Esophagus muscularis mucosa (tissue), 4 donors: ENCODE results near the gene AHCYL2. TPM values are rescaled to one million over a fixed set of nuclear protein-coding genes. Genes with fewer than 3 reads are reported as not detected.
"Not testable (repeated sequence)": the region's sequence is repeated elsewhere in the genome, so short reads cannot be mapped to it uniquely, and the experiment has no call there.

Experiments
- DNase-seq: peaks from one replicate; pipeline ENCODE4 v3.0.0-alpha.2; 2017; ENCODE audit errors: extremely low spot score
- H3K27ac ChIP-seq, 4 donors: fragments of 200-600 bp; sonication (generic); replicated peaks in 1 of 4; 1 replicate in 3 of 4; 2 replicates in 1 of 4; pipeline ENCODE4 v1.5.1; 2016 to 2019; ENCODE audit warnings: mild to moderate bottlenecking in 1 of 4
- H3K27me3 ChIP-seq, 4 donors: fragments of 200-600 bp; sonication (generic); one replicate each; pipeline versions ENCODE4 v1.5.1 to v1.6.0; 2016 to 2019
- H3K36me3 ChIP-seq, 4 donors: fragments of 200-600 bp; sonication (generic); one replicate each; pipeline ENCODE4 v1.5.1; 2016 to 2019
- H3K4me1 ChIP-seq, 4 donors: fragments of 200-600 bp; sonication (generic); one replicate each; pipeline ENCODE4 v1.5.1; 2016 to 2019
- H3K4me3 ChIP-seq, 4 donors: fragments of 200-600 bp; sonication (generic); 1 replicate in 2 of 4; 2 replicates in 2 of 4; pipeline ENCODE4 v1.5.1; 2016 to 2019; ENCODE audit warnings: mild to moderate bottlenecking in 4 of 4, moderate library complexity in 1 of 4
- H3K9me3 ChIP-seq, 4 donors: fragments of 200-600 bp; sonication (generic); 1 replicate in 3 of 4; 2 replicates in 1 of 4; pipeline ENCODE4 v1.5.1; 2016 to 2019
- CTCF ChIP-seq, 3 experiments: fragments of 200-600 bp in 2 of 3; fragments of 450-650 bp in 1 of 3; sonication (generic) in 2 of 3; IDR thresholded peaks; one replicate each; pipeline ENCODE4 v1.5.1; 2017 to 2019; ENCODE audit warnings: antibody characterized with exemption in 3 of 3, mild to moderate bottlenecking in 2 of 3, moderate library complexity in 1 of 3
- EP300 ChIP-seq: sonication (generic); formaldehyde crosslinking; IDR thresholded peaks from one replicate; pipeline ENCODE4 v1.6.1; 2017; ENCODE audit warnings: antibody characterized with exemption
- POLR2A ChIP-seq: fragments of 450-650 bp; IDR thresholded peaks from one replicate; pipeline ENCODE4 v1.6.1; 2017; ENCODE audit warnings: antibody characterized with exemption, moderate library complexity, mild to moderate bottlenecking, low read depth
- POLR2AphosphoS5 ChIP-seq, 2 donors: sonication (generic); formaldehyde crosslinking; IDR thresholded peaks; one replicate each; pipeline ENCODE4 v1.6.1; 2017; ENCODE audit warnings: antibody characterized with exemption in 2 of 2
- WGBS: methylation state at CpG from one replicate; pipeline ENCODE4 v1.1.5; 2018; 5-methylcytosine and 5-hydroxymethylcytosine counted together
- intact Hi-C: fragments of 100-400 bp; cut with DNase I; formaldehyde crosslinking; loops from one replicate; pipeline ENCODE4 v1.15.1; 2023
- total RNA-seq, 4 donors: library from RNA; depleted of rRNA; stranded (reverse); fragments of >200 nt; gene quantifications; one replicate each; pipeline versions ENCODE4 v1.1.0 to v1.2.1, GENCODE V29; 2016

AHCYL2 gene
- total RNA-seq, 4 donors from 2014 or later, result 9.7 to 14.2 (median 11.9) TPM

- 87% methylated on average over 5 of the region's 5 CpGs for WGBS
- Histone ChIP-seq H3K4me1 (peaks cover 11 to 18% (median 16%) of the 10 kb centered on the region in 4 donors), H3K27ac (no peak overlapping the region), H3K36me3 (no peaks in the 10 kb centered on the region), H3K4me3 (no peak overlapping the region), H3K9me3 (no peaks in the 10 kb centered on the region), H3K27me3 (no peaks in the 10 kb centered on the region)
- intact Hi-C loops, result no loop called here
- no peak for TF ChIP-seq EP300
- no peak for TF ChIP-seq POLR2AphosphoS5 (IDR thresholded peaks at IDR 0.05)
- TF ChIP-seq POLR2A, result no peak
- TF ChIP-seq CTCF (IDR thresholded peaks at IDR 0.05), result no peak
- DNase-seq, result no peak
Measured at GRCh38 chr7:129436335-129436923, 211.6 kb downstream of the AHCYL2 start.

GRCh38 chr7:129437190-129437589 is 212.4 kb downstream of the AHCYL2 start:
- WGBS, result 96% methylated on average over 5 of the region's 5 CpGs
- intact Hi-C loops, result no loop called here

GRCh38 chr7:129438281-129438838 is 213.5 kb downstream of the AHCYL2 start:
- Histone ChIP-seq H3K9me3 (no peaks in the 10 kb centered on the region), H3K36me3 (no peaks in the 10 kb centered on the region), H3K4me1 (peaks cover 12 to 21% (median 20%) of the 10 kb centered on the region in 4 donors), H3K27ac (no peak overlapping the region), H3K4me3 (no peak overlapping the region), H3K27me3 (no peaks in the 10 kb centered on the region)
- TF ChIP-seq POLR2A (no peak), POLR2AphosphoS5 (IDR thresholded peaks at IDR 0.05) (no peak), CTCF (IDR thresholded peaks at IDR 0.05) (no peak)
- no peak for DNase-seq
- 96% methylated on average over 6 of the region's 6 CpGs for WGBS
- intact Hi-C loops, result no loop called here

More at GRCh38 chr7:129437190-129437589, 212.4 kb downstream of the AHCYL2 start:
- Histone ChIP-seq H3K4me3 (no peak overlapping the region), H3K36me3 (no peaks in the 10 kb centered on the region), H3K27me3 (no peaks in the 10 kb centered on the region), H3K27ac (no peak overlapping the region), H3K9me3 (no peaks in the 10 kb centered on the region), H3K4me1 (peaks cover 11 to 18% (median 16%) of the 10 kb centered on the region in 4 donors)
- TF ChIP-seq EP300, result no peak
- no peak for DNase-seq

GRCh38 chr7:129438839-129439651 is 214.2 kb downstream of the AHCYL2 start:
- H3K4me3 ChIP-seq, result no peak overlapping the region
- no peak for DNase-seq
- intact Hi-C loops, result no loop called here
- H3K27me3 ChIP-seq, result no peaks in the 10 kb centered on the region
- no peak overlapping the region for H3K27ac ChIP-seq
- 85% methylated on average over 5 of the region's 5 CpGs for WGBS
- no peak for TF ChIP-seq POLR2A
- H3K4me1 ChIP-seq, result peaks cover 16 to 24% (median 22%) of the 10 kb centered on the region in 4 donors
- H3K36me3 ChIP-seq, result no peaks in the 10 kb centered on the region
- no peaks in the 10 kb centered on the region for H3K9me3 ChIP-seq

- Histone ChIP-seq H3K9me3 (no peaks in the 10 kb centered on the region), H3K36me3 (no peaks in the 10 kb centered on the region), H3K27me3 (no peaks in the 10 kb centered on the region), H3K4me1 (peaks cover 17 to 23% (median 22%) of the 10 kb centered on the region in 4 donors), H3K4me3 (no peak overlapping the region), H3K27ac (no peak overlapping the region)
- TF ChIP-seq POLR2AphosphoS5 (IDR thresholded peaks at IDR 0.05) (no peak), EP300 (no peak)
- DNase-seq, result no peak
- intact Hi-C loops, result no loop called here
- 96% methylated on average over 3 of the region's 3 CpGs for WGBS
Measured at GRCh38 chr7:129439963-129440625, 215.3 kb downstream of the AHCYL2 start.

GRCh38 chr7:129443612-129444011 is 218.8 kb downstream of the AHCYL2 start:
- no peak for DNase-seq
- 23% methylated on average over 2 of the region's 2 CpGs for WGBS
- Histone ChIP-seq H3K9me3 (peaks cover 0 to 7% (median 3%) of the 10 kb centered on the region in 4 donors), H3K4me1 (peaks cover 16 to 19% (median 18%) of the 10 kb centered on the region in 4 donors), H3K27ac (peak overlapping the region in 3 of 4 donors; percentile 43 to 55 (median 47)), H3K27me3 (no peaks in the 10 kb centered on the region), H3K36me3 (no peaks in the 10 kb centered on the region), H3K4me3 (no peak overlapping the region)
- TF ChIP-seq POLR2AphosphoS5 (IDR thresholded peaks at IDR 0.05), result peak in 1 of 2 donors; percentile 42
- TF ChIP-seq CTCF (IDR thresholded peaks at IDR 0.05), result no peak
- intact Hi-C loops, result no loop called here

- H3K4me1 ChIP-seq, result peaks cover 16 to 19% (median 18%) of the 10 kb centered on the region in 4 donors
- H3K4me3 ChIP-seq, DNase-seq, H3K27ac ChIP-seq, H3K27me3 ChIP-seq, H3K36me3 ChIP-seq, intact Hi-C loops: not testable (repeated sequence)
- peaks cover 0 to 13% (median 5%) of the 10 kb centered on the region in 4 donors for H3K9me3 ChIP-seq
- 90% methylated on average over 5 of the region's 5 CpGs for WGBS
Measured at GRCh38 chr7:129444776-129445175, 219.9 kb downstream of the AHCYL2 start.

GRCh38 chr7:129446925-129447324 is 222.1 kb downstream of the AHCYL2 start:
- intact Hi-C loops, H3K27ac ChIP-seq, H3K36me3 ChIP-seq, H3K4me3 ChIP-seq, DNase-seq, H3K27me3 ChIP-seq: not testable (repeated sequence)
- peaks cover 0 to 13% (median 5%) of the 10 kb centered on the region in 4 donors for H3K9me3 ChIP-seq
- H3K4me1 ChIP-seq, result peaks cover 16 to 19% (median 18%) of the 10 kb centered on the region in 4 donors
- WGBS, result 86% methylated on average over 1 of the region's 2 CpGs
